SK-N-SH (cell line): ENCODE results near the gene FBN1. TPM values are rescaled to one million over a fixed set of nuclear protein-coding genes. Genes with fewer than 3 reads are reported as not detected.

ENCODE experiments used
- CTCF ChIA-PET: fragments of 300-600, 350-600 bp; formaldehyde crosslinking; extraction: SDS; loops from one replicate; lab custom pipeline; 2021; lab: Yijun Ruan, JAX
- POLR2A ChIA-PET: fragments of 350-600 bp; sonication (Branson Sonifier 250); formaldehyde crosslinking; extraction: SDS; loops from one replicate; lab custom pipeline; 2020; ENCODE audit warnings: antibody characterized with exemption, inconsistent platforms; lab: Yijun Ruan, JAX
- DNase-seq: peaks from one replicate; pipeline ENCODE4 v3.0.0; 2012
- H2AFZ ChIP-seq: fragments of 200-600 bp; sonication (generic); 2 replicates; pipeline ENCODE4 v1.8.1; 2016; ENCODE audit warnings: antibody characterized with exemption, mild to moderate bottlenecking, low read depth
- H3F3A ChIP-seq: fragments of 200-600 bp; sonication (generic); replicated peaks from 2 replicates; pipeline ENCODE3; 2016; ENCODE audit warnings: antibody characterized with exemption, mild to moderate bottlenecking; ENCODE audit not compliant: insufficient read depth
- H3K27ac ChIP-seq, 2 experiments: fragments of 200-500 bp in 1 of 2; fragments of 200-600 bp in 1 of 2; sonication (Bioruptor generic) in 1 of 2; sonication (generic), shearing (Covaris generic) in 1 of 2; 2 replicates each; pipeline versions ENCODE4 v1.5.1 to v1.6.1; 2014 to 2016; ENCODE audit warnings: low read depth in 2 of 2, inconsistent platforms in 1 of 2, low read length in 1 of 2, mild to moderate bottlenecking in 1 of 2, mixed read lengths in 1 of 2
- H3K27me3 ChIP-seq: fragments of 200-600 bp; sonication (generic), shearing (Covaris generic); 2 replicates; pipeline ENCODE4 v1.6.1; 2016; ENCODE audit warnings: mixed run types; ENCODE audit not compliant: insufficient read depth
- H3K36me3 ChIP-seq, 2 experiments: fragments of 200-500 bp in 1 of 2; fragments of 200-600 bp in 1 of 2; sonication (Bioruptor generic) in 1 of 2; sonication (generic) in 1 of 2; replicated peaks in 1 of 2; 2 replicates each; pipeline versions ENCODE3 to v1.5.1; 2014 to 2016; ENCODE audit warnings: low read length in 1 of 2, mild to moderate bottlenecking in 1 of 2; ENCODE audit not compliant: insufficient read depth in 2 of 2, control insufficient read depth in 1 of 2
- H3K4me1 ChIP-seq, 2 experiments: fragments of 200-500 bp in 1 of 2; fragments of 200-600 bp in 1 of 2; sonication (Bioruptor generic) in 1 of 2; sonication (generic), shearing (Covaris generic) in 1 of 2; 2 replicates each; pipeline versions ENCODE4 v1.5.1 to v1.6.1; 2014 to 2016; ENCODE audit warnings: low read depth in 1 of 2, low read length in 1 of 2, mixed run types in 1 of 2; ENCODE audit not compliant: insufficient read depth in 2 of 2, control insufficient read depth in 1 of 2
- H3K4me2 ChIP-seq: fragments of 200-600 bp; sonication (generic), shearing (Covaris generic); 2 replicates; pipeline ENCODE4 v1.6.1; 2017; ENCODE audit warnings: mixed run types
- H3K4me3 ChIP-seq, 2 experiments: fragments of 200-500 bp in 1 of 2; fragments of 200-600 bp in 1 of 2; sonication (Bioruptor generic) in 1 of 2; sonication (generic), shearing (Covaris generic) in 1 of 2; 2 replicates each; pipeline versions ENCODE4 v1.5.1 to v1.8.1; 2014 to 2016; ENCODE audit warnings: low read depth in 2 of 2, inconsistent platforms in 1 of 2, low read length in 1 of 2, mild to moderate bottlenecking in 1 of 2, mixed read lengths in 1 of 2, moderate library complexity in 1 of 2
- H3K79me2 ChIP-seq: fragments of 200-600 bp; sonication (generic); 2 replicates; pipeline ENCODE4 v1.8.1; 2017; ENCODE audit warnings: mild to moderate bottlenecking; ENCODE audit not compliant: insufficient read depth
- H3K9ac ChIP-seq: fragments of 200-600 bp; sonication (generic); 2 replicates; pipeline ENCODE4 v1.6.1; 2017; ENCODE audit warnings: mixed run types
- H3K9me2 ChIP-seq: fragments of 200-600 bp; sonication (generic); 2 replicates; pipeline ENCODE4 v1.6.1; 2017; ENCODE audit warnings: mixed run types
- H3K9me3 ChIP-seq: fragments of 200-600 bp; sonication (generic); 2 replicates; pipeline ENCODE4 v1.6.1; 2017; ENCODE audit warnings: mixed run types, mild to moderate bottlenecking, moderate library complexity
- H4K20me1 ChIP-seq: fragments of 200-600 bp; sonication (generic); 2 replicates; pipeline ENCODE4 v1.6.1; 2017; ENCODE audit warnings: mild to moderate bottlenecking, mixed run types; ENCODE audit not compliant: insufficient read depth
- CHD2 ChIP-seq: fragments of 150-350 bp; IDR thresholded peaks from 2 replicates; pipeline ENCODE4 v1.6.1; 2018; ENCODE audit warnings: low read length; ENCODE audit not compliant: partially characterized antibody
- EZH2phosphoT487 ChIP-seq: fragments of 200-600 bp; sonication (generic); IDR thresholded peaks from 2 replicates; pipeline ENCODE4 v1.6.1; 2017; ENCODE audit warnings: low read depth, mixed run types, mild to moderate bottlenecking, antibody characterized with exemption, moderate library complexity, borderline replicate concordance
- FOSL2 ChIP-seq: IDR thresholded peaks from 2 replicates; pipeline ENCODE4 v1.4.0; 2012; ENCODE audit warnings: low read depth, mild to moderate bottlenecking, moderate library complexity, borderline replicate concordance
- FOXM1 ChIP-seq: IDR thresholded peaks from 2 replicates; pipeline ENCODE4 v1.4.0; 2012; ENCODE audit warnings: low read depth, mild to moderate bottlenecking
- GABPA ChIP-seq: IDR thresholded peaks from 2 replicates; pipeline ENCODE4 v1.4.0; 2012; ENCODE audit warnings: low read depth, mild to moderate bottlenecking
- JUND ChIP-seq: IDR thresholded peaks from 2 replicates; pipeline ENCODE4 v1.4.0; 2012
- MEF2A ChIP-seq: IDR thresholded peaks from 2 replicates; pipeline ENCODE4 v1.4.0; 2012; ENCODE audit warnings: low read depth, borderline replicate concordance
- NFIC ChIP-seq: IDR thresholded peaks from 2 replicates; pipeline ENCODE4 v1.4.0; 2012; ENCODE audit warnings: borderline replicate concordance
- POLR2AphosphoS5 ChIP-seq: IDR thresholded peaks from 2 replicates; pipeline ENCODE4 v1.6.1; 2012; ENCODE audit warnings: low read depth, low read length
- RAD21 ChIP-seq: IDR thresholded peaks from 2 replicates; pipeline ENCODE4 v1.6.1; 2012; ENCODE audit warnings: mild to moderate bottlenecking, low read length
- RCOR1 ChIP-seq: fragments of 150-350 bp; IDR thresholded peaks from 2 replicates; pipeline ENCODE4 v1.6.1; 2017; ENCODE audit warnings: antibody characterized with exemption, low read length
- RFX5 ChIP-seq: IDR thresholded peaks from 2 replicates; pipeline ENCODE4 v1.6.1; 2012; ENCODE audit warnings: mild to moderate bottlenecking, improper control_type of control experiment, low read length
- RXRA ChIP-seq: IDR thresholded peaks from 2 replicates; pipeline ENCODE4 v1.4.0; 2012; ENCODE audit warnings: low read depth, mild to moderate bottlenecking, borderline replicate concordance
- SIN3A ChIP-seq: IDR thresholded peaks from 2 replicates; pipeline ENCODE4 v1.6.1; 2012; ENCODE audit warnings: low read depth, mild to moderate bottlenecking, low read length, moderate library complexity, borderline replicate concordance
- TCF12 ChIP-seq: IDR thresholded peaks from 2 replicates; pipeline ENCODE4 v1.4.0; 2012
- whole genome bisulfite sequencing: methylation state at CpG from one replicate; pipeline ENCODE4 v1.1.6; 2017; ENCODE audit warnings: low lambda C conversion rate; 5-methylcytosine and 5-hydroxymethylcytosine counted together
- polyA plus RNA-seq, 3 experiments: library from polyadenylated mRNA; depleted of rRNA; stranded (reverse); fragments of >200 nt; gene quantifications; 2 replicates each; pipeline ENCODE4 v1.2.3, GENCODE V29; 2012
- TF ChIP-seq, protein P1 (sequence below): IDR thresholded peaks from 2 replicates; pipeline ENCODE4 v1.4.0; 2012; ENCODE audit warnings: low read depth, borderline replicate concordance
- TF ChIP-seq, protein P2 (sequence below): fragments of 150-350 bp; IDR thresholded peaks from 2 replicates; pipeline ENCODE4 v1.6.1; 2017; ENCODE audit warnings: antibody characterized with exemption, low read length, low read depth, borderline replicate concordance

The FBN1 gene
- polyA plus RNA-seq, 1 of the 3 experiments (the other 2 are of a cell fraction) = 248 TPM

DNA sequence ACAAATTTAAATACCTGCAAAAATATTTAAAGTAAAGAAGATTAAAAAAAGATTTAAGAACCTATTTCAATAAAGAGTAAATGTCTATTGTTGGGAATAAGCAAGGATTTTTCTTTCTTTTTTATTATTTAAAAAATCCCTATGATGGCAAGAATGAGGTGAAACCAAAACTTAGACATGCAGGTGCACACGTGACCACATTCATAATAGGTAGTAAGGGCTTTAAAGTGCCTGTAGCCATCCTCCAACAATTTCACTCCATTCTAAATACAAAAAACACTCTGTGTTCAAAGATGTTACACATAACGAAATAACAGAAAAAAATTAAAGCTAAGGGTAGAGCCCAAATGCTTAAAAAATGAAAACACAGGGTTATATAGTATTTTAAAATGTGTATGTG, 74.0 kb downstream of the FBN1 start:
- H3K36me3 ChIP-seq = peaks cover 47 to 84% of the 10 kb centered on the region in 2 experiments
- POLR2A ChIA-PET = no interaction called here
- H4K20me1 ChIP-seq = peaks cover 38% of the 10 kb centered on the region
- DNase-seq = no peak
- H3K4me3 ChIP-seq = no peak overlapping the region
- H3K9me2 ChIP-seq = no peaks in the 10 kb centered on the region
- TF ChIP-seq CHD2 (no peak), EZH2phosphoT487 (no peak), POLR2AphosphoS5 (no peak), JUND (no peak), RXRA (no peak), MEF2A (no peak), GABPA (no peak), RAD21 (no peak), RFX5 (no peak), FOSL2 (no peak), TCF12 (no peak), RCOR1 (no peak), NFIC (no peak), SIN3A (no peak)
- TF ChIP-seq, protein P1, sequence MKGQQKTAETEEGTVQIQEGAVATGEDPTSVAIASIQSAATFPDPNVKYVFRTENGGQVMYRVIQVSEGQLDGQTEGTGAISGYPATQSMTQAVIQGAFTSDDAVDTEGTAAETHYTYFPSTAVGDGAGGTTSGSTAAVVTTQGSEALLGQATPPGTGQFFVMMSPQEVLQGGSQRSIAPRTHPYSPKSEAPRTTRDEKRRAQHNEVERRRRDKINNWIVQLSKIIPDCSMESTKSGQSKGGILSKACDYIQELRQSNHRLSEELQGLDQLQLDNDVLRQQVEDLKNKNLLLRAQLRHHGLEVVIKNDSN = no peak
- TF ChIP-seq, protein P2, sequence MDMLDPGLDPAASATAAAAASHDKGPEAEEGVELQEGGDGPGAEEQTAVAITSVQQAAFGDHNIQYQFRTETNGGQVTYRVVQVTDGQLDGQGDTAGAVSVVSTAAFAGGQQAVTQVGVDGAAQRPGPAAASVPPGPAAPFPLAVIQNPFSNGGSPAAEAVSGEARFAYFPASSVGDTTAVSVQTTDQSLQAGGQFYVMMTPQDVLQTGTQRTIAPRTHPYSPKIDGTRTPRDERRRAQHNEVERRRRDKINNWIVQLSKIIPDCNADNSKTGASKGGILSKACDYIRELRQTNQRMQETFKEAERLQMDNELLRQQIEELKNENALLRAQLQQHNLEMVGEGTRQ = no peak
- no peak overlapping the region for H3K4me2 ChIP-seq
- 93% methylated on average over 2 of the region's 2 CpGs for WGBS
- no peaks in the 10 kb centered on the region for H3K27me3 ChIP-seq
- no peak overlapping the region for H2AFZ ChIP-seq
- no peak overlapping the region for H3K9ac ChIP-seq
- peaks cover 65% of the 10 kb centered on the region for H3F3A ChIP-seq
- H3K27ac ChIP-seq = no peak overlapping the region
- CTCF ChIA-PET = interaction anchor here (0.6 to 1.5 kb wide), 2 partner anchors 43 to 213 kb away, joined by 3 read pairs; no protein-coding TSS in a partner anchor
- peaks cover 100% of the 10 kb centered on the region for H3K79me2 ChIP-seq
- H3K9me3 ChIP-seq = no peaks in the 10 kb centered on the region
- H3K4me1 ChIP-seq = peaks cover 5 to 11% of the 10 kb centered on the region in 2 experiments; a peak in 3 of 4 replicates

DNA sequence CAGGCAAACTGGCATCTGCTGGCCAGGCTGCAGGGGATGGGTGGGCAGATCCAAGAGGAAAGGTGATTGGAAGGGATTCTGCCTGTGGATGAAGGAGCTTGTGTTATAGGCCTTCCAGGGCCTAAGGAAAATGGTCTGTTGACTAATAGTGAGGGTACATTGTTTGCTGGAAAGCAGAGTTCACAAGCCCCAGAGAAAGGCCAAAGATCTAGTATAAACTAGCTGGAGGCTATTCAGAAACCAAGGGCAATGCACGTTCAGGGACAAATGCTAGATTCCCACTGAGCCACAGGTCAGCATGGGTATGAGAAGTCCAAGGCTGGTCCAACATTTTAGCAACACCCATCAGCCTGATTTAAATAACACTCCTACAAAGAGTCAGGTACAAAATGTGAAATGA, 74.7 kb downstream of the FBN1 start:
- Histone ChIP-seq H3K79me2 (peaks cover 98% of the 10 kb centered on the region), H3K36me3 (peaks cover 41 to 77% of the 10 kb centered on the region in 2 experiments), H3K4me2 (no peak overlapping the region), H3K9me3 (no peaks in the 10 kb centered on the region), H3K9ac (no peak overlapping the region), H3K27ac (no peak overlapping the region), H3K27me3 (no peaks in the 10 kb centered on the region), H3K4me1 (peaks cover 10 to 11% of the 10 kb centered on the region in 2 experiments; a peak in 3 of 4 replicates), H2AFZ (no peak overlapping the region)
- no peak for DNase-seq
- POLR2A ChIA-PET = no interaction called here
- TF ChIP-seq JUND = no peak
- TF ChIP-seq FOXM1 = no peak
- no peak for TF ChIP-seq SIN3A
- TF ChIP-seq, all 33 proteins: peak for 0
- H4K20me1 ChIP-seq = peaks cover 40% of the 10 kb centered on the region
- H3K9me2 ChIP-seq = no peaks in the 10 kb centered on the region
- no peak overlapping the region for H3K4me3 ChIP-seq
- CTCF ChIA-PET = interaction anchor here (1.5 kb wide), 1 partner anchor 212 kb away, joined by 3 read pairs; no protein-coding TSS in a partner anchor
- H3F3A ChIP-seq = peaks cover 64% of the 10 kb centered on the region
- 90% methylated on average over 1 of the region's 1 CpG for WGBS
